Amygdala (tissue), 56 donors: ENCODE results near the gene PNLDC1.
A peak's percentile ranks its signal among the peaks of the same experiment; 100 is the strongest.
"Not testable (repeated sequence)": the region's sequence is repeated elsewhere in the genome, so short reads cannot be mapped to it uniquely, and the experiment has no call there.

ENCODE experiments used
- DNase-seq, 56 donors: peaks; one replicate each; lab custom pipeline; 2025; lab: John Stamatoyannopoulos, UW

The PNLDC1 gene

DNA sequence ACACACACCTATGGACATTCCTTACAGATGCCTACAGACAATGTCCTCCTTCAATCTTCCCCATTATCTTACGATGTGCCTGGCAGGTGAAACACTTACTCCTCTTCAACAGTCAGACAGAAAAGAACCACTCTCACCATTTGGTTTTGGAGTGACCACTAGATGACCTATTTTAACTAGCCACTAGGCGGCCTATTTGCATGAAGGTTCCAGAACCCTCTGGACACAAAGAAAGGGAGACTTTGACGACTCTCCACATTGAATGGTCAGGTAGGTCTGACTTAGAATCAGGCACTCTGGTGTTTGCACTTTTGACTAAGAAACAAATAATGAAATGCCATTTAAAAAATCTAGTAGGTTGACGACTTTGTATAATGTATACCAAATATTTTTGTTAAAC is 42.0 kb downstream of the PNLDC1 start:
- DNase-seq: no peak

DNA sequence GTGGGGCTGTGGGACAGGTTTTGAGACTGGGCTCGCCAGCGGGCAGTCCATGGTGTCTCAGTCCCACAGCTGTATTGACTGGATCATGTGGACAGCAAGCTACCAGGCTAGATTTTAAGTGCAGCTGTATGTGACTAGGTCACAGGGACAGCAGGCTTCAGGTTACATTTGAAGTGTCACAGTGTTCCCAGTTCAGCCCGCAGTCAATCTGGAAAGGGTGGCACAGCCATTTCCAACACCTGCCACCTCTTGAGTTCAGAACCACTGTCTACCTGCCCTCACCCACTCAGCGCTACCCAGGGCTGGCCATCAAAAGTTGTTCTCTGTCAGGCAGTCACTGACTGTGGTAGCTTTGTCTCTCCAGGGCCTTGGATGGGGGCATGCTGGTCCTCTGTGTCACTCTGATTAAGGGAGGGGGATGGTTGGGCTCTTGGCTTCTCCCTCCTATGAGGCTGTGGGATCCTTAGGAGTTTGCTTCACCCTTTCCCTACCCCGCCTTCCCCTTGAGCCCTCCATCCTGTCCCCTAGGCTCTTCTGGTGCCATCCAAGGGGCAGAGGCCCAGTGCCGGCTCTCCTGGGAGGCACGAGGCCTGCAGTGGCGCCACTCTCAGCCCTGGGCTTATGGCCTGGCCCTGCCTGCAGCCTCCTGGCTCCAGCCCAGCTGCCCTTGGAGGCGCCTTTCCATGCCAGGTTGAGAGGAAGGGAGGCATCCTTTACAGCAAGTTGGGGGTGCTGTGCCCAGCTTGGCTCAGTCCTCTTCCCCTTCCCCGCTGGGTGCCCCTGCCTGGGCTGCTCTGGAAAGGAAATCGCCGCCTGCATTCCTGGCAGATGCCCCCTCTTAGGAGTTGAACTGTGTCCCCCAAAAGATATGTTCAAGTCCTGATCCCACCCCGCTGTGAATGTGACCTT is 44.9 kb downstream of the PNLDC1 start:
- no peak for DNase-seq

DNA sequence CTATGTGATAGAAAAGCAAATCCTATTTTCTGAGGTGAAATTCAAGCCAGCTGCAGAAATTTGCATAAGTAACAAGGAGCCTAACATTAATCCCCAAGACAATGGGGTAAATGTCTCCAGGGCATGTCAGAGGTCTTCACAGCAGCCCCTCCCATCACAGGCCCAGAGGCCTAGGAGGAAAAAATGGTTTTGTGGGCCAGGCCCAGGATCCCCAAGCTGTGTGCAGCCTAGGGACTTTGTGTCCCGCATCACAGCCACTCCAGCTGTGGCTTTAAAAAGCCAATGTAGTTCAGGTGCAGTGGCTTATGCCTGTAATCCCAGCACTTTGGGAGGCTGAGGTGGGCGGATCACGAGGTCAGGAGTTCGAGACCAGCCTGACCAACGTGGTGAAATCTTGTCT is 48.5 kb downstream of the PNLDC1 start:
- DNase-seq: not testable (repeated sequence)

DNA sequence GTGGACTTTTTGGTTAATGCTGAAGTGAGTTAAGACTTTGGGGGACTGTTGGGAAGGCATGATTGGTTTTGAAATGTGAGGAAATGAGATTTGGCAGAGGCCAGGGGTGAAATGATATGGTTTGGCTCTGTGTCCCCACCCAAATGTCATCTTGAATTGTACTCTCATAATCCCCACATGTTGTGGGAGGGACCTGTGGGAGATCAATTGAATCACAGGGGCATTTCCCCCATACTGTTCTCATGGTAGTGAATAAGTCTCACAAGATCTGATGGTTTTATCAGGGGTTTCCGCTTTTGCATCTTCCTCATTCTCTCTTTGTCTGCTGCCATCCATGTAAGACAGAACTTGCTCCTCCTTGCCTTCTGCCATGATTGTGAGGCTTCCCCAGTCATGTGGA is 49.8 kb downstream of the PNLDC1 start:
- DNase-seq: not testable (repeated sequence)

DNA sequence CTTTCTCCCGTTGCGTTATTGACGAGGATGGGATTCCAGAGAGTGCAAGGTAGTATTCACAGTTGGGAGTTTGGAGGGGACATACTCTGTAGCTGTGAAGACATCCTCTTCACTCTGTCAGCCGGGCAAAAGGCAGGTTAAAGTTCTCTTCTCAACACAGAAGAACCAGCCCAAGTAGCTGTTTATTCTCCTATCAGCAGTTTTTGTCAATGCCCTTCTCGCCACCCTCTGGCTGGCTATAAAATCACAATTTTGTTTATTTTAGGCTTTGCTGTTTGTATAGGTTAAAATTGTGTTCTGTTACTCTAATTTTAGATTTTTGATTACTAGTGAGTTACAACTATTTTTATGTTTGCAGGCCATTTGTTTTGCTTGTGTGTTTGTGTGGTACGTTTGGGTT is 52.8 kb downstream of the PNLDC1 start:
- peak in 5 of 56 donors; percentile 2 to 14 (median 9) for DNase-seq

DNA sequence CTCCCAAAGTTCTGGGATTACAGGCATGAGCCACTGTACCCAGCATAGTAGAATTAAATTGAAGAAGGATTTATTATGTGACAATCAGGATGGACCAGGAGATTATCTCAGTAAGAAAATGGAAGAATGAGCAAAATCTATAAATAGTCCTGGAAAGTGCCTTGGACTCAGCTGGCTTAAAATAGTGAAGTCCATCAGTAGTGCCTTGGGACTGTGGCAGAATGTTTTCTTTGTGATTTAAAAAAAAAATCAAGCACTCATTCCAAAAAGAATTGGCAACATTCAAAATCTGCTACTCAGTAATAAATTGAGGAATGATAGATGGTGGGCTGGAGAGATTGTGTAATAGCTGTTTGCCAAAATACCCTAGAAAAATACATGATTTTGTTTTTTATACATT is 53.7 kb downstream of the PNLDC1 start:
- DNase-seq: no peak

DNA sequence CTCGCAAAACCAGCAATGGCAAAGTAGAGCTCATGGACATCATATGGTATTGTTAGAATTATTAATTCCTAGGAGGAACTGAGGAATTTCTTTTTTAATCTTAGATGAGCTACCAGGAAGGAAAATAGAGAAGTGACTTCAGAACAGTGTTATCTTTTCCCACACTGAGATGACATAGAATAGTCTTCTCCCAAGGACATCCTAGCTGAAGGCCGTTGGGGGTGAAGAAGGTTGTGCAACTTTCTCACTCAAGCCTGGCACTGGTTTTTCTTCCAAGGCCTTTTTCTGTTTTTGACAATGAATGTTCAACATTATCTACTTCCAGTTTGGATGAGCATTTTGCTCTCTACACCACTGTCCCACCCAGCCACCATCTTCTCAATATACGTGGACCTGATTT is 54.9 kb downstream of the PNLDC1 start:
- no peak for DNase-seq

DNA sequence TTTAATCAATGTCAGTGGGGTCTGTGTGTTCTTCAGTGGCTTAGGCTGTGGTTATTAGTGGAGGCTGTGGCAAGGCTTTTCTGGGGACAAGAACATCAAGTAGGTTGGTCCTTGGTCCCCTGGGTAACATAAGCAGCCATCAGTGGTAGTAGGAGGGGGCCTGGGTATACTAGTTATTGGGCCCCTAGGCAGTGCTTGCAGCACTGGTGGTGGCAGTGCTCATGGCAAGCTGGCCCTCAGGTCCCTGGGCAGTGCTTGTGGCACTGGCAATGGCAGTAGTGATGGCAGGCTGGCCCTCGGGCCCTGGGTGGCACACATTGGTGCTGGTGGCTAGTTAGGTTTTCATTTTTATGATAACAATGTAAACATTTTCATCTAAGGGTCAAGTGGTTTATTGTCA is 58.2 kb downstream of the PNLDC1 start:
- no peak for DNase-seq

DNA sequence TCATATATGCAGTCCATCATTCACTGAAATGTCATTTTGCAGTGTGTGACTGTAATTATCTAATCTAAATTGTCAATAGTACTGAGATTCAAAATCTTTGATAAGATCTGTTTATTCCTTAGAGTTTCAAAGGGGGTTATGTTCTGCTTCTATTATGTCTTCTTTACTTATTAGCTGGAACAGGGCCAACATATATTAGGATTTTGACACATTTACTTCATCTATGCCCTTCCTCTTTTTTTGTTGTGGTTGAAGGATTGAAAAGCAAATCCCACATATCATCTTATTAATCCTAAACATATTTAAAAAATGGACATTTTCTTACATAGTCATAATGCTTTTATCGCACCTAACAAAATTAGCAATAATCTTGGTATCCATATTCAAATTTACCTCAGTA is 60.4 kb downstream of the PNLDC1 start:
- DNase-seq: no peak

DNA sequence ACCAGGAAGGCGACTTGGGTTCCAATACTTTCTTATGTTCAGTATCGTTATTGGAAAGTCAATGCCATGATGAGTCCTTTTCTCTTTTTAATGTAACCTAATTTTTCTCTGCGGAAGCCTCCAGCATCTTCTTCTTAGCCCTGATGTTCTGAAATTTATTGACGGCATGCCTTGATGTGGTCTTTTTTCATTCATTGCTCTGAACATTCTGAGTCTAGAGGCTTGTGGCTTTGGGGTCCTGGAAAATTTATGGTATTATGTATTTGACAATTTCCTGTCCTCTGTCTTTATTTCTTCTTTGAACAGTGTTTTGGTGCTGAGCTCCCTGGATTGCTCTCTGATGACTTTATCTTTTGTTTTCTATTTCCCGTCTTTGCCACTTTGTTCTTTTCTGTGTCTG is 62.0 kb downstream of the PNLDC1 start:
- DNase-seq: no peak

DNA sequence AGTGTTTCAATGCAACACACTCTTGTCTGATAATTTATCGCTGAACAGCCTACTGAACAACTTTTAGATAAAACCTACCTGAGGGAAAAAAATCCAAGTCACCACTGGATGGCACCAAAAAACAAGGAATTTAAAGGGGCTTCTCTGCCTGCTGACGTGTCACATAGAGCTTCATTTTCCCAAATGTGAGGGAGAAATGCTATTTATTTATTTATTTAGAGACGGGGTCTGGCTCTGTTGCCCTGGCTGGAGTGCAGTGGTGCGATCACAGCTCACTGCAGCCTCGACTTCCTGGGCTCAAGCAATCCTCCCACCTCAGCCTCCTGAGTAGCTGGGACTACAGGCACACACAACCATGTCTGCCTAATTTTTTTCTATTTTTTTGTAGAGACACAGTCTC is 63.3 kb downstream of the PNLDC1 start:
- peak in 6 of 56 donors; percentile 3 to 41 (median 12) for DNase-seq

DNA sequence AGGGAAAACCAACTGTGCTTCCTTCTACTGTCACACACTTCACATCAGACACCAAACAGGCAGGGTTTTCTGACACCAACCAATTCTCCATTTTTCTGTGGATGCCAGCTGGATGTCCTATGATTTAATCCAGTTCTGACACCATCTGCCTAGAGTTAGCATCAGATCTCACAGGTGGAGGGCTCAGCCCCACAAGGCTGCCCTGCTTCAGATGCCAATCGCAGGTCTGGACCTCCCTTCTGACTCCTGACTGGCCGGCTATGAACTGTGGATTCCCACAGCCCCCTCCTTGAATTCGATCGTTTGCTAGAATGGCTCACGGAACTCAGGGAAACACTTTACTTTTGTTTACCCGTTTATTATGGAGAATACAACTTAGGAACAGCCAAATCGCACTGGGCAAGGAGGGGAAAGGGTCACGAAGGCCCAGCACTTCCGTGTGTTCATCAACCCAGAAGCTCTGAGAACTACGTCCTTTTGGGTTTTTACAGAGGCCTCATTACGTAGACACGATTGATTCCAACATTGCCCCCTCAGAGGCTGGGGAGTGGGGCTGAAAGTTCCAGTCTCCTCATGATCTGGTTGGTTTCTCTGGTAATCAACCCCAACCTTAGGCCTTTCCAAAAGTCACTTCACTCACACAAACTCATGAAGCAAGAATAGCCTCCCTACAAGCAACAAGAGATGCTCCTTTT is 65.3 kb downstream of the PNLDC1 start:
- DNase-seq: no peak

DNA sequence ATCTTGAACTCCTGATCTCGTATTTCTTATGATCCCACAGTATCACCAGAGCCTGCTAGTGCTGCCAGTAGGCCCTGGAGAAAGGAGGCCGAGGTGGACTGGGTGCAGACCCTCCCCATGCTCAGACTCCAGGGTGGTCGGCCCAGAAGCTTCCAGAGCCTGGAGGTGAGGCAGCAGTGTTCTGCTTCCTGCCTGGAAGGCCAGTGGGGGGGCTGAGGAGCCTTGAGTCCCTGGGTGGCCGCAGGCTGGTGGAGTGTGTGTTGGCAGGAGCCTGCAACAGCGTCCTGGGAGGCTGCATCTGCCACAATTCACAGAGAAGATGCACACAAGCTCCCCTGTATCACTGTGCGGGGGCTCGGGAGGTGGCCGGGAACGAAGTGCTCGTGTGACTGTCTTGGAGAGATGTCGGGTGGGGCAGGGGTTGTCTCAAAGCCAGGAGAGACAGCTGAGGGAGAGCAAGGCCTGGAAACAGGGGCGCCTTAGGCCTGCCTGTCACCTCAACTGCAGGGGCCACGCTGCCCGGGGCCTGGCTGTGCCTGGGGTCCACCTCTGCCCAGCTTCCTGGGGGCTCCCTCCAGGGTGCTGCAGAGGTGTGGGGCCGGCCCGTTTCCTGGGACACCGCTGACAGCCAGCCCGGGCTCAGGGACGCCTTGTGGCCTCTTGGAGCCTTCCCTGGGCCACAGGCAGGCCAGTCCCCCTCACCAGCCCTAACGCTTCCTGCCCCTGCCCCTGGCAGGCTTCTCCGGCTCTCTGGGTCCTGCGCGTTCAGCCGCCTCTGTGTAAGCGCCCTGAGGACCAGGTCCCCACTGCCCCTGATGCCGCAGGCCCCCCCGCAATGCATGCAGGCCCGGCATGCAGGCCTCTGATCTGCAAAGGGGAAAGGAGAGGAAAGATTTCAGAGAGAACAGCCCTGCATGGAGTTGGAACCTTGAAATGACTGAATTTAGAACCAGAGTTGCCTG is 66.5 kb downstream of the PNLDC1 start:
- DNase-seq: no peak
